Superior temporal gyrus (tissue), 1 donor: ENCODE data around the gene RASSF3.
"Not testable (repeated sequence)": the region's sequence is repeated elsewhere in the genome, so short reads cannot be mapped to it uniquely, and the experiment has no call there.

Source experiments
- DNase-seq: peaks from one replicate; pipeline ENCODE4 v3.0.0-alpha.2; 2016; ENCODE audit errors: extremely low spot score

Gene RASSF3, protein sequence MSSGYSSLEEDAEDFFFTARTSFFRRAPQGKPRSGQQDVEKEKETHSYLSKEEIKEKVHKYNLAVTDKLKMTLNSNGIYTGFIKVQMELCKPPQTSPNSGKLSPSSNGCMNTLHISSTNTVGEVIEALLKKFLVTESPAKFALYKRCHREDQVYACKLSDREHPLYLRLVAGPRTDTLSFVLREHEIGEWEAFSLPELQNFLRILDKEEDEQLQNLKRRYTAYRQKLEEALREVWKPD

DNA sequence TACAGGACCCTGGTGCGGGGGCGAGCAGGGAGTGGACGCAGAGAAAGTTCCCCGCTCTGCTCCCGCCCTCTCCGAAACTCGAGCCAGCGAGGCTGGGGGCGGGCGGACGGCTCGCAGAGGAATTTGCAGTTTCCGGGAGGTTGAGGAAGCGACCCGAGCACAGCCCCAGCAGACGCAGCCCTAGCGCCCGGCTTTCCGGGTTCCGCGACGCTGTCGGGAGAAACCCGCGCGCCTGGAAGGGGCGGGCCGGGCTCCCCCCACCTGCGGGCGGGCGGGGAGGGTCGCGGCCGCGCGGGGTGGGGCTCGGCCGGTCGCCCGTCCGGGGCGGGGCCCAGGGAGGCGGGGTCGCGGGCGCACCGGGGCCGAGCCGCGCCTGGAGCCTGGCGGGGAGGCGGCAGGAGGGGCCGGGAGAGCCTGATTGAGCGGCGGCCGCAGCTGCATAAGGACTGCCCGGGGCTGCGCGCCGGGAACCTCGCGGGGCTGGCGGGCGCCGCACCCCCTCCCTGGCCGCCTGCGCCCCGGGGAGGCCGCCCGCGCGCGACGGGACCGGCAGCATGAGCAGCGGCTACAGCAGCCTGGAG, at the start of gene RASSF3:
RASSF3 (plus strand) TSS at position 417 of the 581 bp plus-strand sequence; CDS start at position 555, 138 bp downstream.
- DNase-seq, result no peak

DNA sequence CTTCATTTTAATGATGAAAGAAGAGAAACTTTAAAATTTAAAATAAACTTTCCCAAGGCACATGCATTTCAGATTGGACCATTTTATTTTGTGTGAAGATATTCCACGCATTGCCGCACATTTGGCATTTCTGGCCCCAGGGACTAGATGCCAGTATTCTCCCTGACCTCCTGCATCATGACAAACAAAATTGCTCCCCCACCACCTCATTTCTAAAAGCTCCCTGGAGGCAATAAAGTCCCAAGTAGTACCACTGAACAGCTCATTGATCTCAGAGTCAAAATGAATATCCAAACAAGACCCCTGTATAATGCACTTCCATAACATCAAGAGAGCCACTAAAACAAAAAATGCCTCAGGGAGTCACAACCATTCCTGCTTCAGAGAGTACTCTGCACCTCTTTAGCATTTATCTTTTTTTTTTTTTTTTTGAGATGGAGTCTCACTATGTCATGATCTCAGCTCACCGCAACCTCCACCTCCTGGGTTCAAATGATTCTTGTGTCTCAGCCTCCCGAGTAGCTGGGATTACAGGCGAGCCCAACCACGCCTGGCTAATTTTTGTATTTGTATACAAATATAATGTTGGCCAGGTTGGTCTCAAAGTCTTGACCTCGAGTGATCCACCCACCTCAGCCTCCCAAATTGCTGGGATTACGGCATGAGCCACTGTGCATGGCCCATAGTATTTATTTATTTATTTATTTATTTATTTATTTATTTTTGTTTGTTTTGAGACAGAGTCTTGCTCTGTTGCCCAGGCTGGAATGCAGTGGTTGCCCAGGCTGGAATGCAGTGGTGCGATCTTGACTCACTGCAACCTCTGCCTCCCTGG, 48.8 kb upstream of the RASSF3 start:
- DNase-seq, result no peak

DNA sequence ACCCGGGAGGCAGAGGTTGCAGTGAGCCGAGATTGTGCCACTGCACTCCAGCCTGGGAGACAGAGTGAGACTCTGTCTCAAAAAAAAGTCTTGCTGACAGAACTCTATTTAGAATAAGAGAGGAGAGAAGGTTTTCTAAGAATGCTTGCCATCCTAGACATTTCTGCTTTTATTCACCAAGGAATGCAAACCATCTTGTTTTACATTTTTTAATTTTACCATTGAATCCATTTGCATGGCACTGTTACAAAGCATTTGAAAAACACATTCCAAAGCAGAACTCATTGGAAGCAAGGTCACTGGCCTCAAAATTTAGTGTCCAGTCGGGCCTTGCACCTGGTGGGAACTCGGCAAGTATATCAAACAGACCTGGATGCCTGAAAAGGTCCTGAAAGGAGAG, 44.2 kb upstream of the RASSF3 start:
- DNase-seq, result no peak

DNA sequence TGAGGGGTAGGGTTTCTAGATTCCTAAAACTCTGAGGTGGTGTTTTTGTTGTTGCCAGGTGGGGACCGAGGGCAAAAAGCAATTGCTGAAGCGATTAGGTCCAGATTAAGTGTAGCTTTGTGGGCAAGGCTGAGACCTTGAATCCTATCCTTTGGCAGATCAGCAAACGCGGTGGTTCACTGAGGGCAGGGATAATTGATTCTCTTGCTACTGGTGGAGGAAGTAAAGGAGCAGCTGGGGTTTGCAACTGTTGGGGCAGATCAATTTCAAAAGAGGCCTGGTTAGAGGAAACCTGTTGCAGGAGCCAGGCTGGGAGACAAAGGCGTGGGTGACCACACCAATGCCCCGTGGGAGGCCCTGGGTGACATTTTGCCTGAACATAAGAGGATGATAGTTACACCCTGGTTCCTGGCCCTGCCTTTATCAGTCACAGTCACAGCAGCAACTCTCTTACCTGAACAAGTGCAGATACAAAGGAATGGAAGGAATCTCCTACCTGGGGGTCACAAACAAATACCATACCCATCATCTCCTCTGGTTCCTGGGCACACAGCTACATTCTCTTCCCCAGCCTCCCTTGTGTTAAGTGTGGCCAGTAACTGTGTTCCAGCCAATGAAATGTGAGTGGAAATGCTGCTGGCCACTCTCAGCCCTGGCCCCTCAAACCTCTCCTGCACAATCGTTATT, 43.3 kb upstream of the RASSF3 start:
- no peak for DNase-seq

DNA sequence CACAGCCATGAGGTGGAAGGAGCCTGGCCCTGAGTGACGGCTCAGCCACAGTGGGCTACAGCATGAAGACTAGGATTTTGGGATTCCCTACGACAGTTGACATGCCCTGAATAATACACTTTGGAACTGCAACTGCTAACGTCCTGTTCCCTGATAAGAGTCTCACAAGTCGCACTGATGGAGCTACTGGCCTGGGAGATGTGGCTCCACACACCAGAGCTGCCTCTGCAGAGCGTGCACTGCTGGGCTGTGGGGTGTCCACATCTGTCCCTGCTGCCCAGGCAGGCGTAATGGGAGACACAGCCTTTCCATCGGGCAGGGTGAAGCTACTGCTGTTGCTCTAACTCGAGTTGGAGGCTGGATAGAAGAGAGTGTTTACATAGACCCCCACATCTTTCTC, 42.7 kb upstream of the RASSF3 start:
- DNase-seq, result no peak

DNA sequence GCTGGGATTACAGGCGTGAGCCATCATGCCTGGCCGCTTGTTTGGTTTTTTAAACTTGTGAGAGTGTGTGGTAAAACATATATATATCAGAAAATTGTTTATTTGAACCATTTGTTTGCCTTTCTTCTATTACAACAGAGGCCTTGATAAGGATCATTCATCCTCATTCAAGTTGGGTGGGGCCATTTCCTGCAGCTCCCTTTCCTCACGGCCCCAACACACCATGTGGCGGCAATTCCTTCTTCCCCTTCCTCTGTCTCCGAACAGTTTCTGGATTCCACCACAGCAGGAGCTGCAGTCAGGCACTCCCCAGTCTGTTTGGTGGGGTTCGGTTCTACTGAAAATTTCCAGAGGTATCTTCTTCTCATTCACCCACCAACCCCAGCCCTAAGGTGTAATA, 42.0 kb upstream of the RASSF3 start:
- no peak for DNase-seq

DNA sequence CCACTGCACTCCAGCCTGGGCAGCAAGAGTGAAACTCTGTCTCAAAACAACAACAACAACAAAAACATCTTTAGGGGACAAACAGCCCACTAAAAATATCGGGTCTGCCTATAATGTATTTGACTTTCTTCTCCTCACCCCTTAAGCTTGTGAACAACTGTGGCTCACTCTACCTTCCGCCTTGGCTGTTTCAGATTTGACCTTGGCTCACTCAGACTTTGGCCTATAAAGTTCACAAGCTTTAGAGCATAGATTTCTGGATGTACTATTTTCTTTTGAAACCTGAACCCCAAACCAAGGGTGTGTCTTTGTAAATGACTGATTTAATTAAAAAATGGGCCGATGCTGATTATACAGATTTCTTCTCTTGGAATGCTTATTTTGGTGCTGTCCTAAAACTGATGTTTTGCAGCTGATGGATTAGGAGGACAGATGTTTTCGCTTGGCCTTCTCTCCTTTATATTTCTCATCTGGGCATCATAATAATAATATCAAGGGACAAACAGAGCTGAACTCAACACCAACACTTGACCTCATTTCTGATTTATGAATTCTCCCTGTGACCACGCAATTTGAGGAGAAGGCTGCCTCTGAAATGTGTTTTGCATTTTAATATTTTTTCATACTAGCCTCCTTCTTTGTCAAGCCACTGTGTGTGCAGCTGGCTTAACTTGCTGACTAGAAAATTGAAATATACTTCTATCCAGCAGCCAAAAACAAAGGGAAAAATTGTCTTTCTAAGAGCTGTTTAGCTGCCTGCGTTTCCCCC, 40.2 kb upstream of the RASSF3 start:
- DNase-seq, result no peak

DNA sequence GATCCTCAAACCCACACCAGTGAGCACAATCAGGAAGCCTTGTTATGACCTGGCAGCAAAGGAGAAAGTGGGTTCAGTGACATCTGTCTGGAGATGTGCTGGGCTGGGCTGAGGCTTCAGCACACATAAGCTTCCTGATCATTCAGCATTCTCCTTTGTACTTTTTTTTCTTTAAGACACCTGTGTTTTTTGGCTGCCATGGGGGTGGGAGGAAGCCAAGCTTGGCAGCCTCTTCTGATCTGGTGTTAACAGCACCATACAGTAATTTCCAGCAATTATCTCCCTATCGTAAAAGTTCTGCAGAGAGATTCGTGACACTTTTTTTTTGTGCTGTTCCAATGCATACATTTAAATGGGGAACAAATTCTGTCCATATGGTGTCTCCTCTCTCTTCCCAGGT, 38.9 kb upstream of the RASSF3 start:
- peak; percentile 47 for DNase-seq

DNA sequence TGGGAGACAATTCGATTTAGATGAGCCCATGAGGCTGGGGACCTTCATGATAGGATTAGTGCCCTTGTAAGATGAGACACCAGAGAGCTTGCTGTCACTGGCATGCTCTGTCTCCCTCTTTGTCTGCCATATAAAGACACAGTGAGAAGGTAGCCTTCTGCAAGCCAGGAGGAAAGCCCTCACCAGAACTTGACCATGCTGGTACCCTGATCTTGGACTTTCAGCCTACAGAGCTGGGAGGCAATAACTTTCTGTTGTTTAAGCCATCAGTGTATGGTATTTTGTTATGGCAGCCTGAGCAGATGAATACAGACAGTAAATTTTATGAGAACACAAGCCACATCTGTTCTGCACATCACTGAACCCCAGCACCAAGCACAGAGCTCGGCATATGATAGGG, 38.1 kb upstream of the RASSF3 start:
- DNase-seq, result no peak

DNA sequence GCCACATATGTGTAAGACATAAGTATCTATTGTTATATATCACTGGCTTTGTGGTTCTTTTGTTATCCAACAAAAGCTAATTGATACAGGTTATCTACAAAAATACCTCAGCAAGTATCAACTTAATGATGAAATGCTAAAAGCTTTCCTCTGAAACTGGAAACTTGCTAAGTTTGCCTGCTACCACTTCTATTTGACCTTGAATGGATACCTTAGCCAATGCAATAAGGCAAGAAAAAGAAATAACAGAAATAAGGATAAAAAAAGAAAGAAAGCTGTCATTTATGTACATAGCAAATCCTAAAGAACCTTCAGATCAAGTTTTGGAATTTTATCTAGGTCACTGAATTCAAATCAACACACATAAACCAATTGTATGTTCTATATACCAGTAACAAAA, 35.5 kb upstream of the RASSF3 start:
- DNase-seq, result no peak

DNA sequence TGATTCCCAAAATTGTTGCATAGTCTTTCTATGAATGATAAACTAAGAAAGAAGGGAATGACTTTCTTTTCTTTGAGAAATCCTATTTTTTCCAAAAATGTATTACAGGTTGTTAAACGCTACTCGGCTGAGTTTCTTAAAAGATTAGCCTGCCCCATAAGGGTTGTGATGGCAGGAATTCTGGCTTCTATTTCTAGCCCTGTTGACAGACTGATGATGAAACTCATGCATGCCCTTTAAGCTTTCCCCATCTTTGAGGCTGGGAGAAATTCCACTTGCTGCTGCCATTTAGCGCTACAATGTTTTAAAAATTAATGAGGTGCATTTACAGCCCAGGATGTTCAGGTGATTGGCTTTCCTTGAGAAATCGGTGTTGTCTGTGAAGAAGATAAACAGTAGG, 33.2 kb upstream of the RASSF3 start:
- DNase-seq, result no peak

DNA sequence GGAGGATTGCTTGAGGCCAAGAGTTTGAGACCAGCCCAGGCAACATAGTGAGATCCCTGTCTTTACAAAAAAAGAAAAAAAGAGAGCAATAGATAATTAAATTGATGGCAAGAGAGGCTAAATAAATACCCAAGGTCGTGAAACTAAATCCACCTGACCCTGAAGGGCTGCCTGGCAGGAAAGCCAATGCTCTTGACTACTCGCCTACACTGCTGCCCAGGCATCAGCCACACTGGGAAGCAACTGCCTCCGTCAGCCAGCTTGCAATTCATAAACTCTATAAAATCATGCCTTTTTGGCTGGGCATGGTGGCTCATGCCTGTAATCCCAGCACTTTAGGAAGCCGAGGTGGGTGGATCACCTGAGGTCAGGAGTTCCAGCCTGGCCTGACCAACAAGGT, 31.7 kb upstream of the RASSF3 start:
- DNase-seq, result no peak

DNA sequence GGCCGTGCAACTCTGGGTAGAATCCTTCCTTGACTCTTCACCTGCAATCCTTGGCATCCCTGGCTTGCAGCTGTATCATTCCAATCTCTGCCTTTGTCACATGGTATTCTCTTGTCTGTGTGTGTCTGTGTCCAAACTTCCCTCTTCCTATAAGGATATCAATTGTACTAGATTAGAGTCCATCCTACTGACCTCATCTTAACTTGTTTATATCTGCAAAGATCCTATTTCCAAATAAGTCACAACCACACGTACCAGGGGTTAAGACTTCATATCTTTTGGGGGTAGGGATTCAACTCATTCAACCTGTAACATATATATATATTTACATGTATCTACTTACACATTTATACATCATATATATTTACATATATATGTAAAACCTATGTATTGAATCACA, 29.6 kb upstream of the RASSF3 start:
- no peak for DNase-seq

DNA sequence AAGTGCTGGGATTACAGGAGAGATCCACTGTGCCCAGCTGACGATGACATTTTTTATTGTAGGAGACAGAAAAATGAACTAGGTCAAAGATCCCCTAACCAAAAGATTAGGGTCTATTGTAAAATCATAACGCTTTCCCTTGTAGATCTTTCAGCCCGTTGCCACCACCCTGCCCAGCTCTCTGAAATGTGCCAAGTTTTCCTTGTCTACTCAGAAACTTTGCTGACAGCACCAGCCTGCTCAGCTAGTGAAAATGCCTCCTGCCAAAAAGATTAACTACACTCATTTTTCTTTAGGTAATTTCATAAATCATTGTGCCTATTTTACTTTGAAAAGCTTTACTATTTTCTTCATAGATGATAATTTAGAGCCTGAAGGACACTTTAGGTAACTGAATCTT, 28.2 kb upstream of the RASSF3 start:
- DNase-seq, result no peak

DNA sequence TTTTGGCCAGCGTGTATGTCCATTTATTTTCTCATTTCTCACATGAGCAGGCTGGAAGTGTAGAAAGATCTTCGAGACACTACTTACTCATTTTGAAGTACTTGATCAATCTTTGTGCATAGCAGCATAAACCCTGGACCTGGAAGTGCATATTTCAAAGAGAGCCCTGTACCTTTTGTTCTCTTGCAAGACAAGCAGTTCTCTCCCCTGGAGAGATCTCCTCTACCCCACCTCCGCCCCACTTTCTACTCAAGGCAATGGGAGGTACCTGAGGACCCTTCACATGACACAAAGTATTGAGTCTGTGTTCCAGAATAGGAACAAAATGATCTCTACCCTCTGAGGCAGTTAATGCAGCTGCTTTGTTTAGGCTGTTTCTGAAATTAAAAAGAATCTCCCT, 27.4 kb upstream of the RASSF3 start:
- no peak for DNase-seq

DNA sequence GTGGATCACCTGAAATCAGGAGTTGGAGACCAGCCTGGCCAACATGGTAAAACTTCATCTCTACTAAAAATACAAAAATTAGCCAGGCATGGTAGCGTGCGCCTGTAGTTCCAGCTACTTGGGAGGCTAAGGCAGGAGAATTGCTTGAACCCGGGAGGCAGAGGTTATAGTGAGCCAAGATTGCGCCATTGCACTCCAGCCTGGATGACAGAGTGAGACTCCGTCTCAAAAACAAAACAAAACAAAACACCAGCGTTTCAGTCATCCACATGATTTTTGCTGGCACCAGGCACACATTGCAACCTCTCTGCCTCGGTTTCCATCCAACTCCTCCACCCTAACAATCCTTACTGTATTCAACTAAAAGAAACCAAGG, 26.9 kb upstream of the RASSF3 start:
- DNase-seq, result not testable (repeated sequence)

DNA sequence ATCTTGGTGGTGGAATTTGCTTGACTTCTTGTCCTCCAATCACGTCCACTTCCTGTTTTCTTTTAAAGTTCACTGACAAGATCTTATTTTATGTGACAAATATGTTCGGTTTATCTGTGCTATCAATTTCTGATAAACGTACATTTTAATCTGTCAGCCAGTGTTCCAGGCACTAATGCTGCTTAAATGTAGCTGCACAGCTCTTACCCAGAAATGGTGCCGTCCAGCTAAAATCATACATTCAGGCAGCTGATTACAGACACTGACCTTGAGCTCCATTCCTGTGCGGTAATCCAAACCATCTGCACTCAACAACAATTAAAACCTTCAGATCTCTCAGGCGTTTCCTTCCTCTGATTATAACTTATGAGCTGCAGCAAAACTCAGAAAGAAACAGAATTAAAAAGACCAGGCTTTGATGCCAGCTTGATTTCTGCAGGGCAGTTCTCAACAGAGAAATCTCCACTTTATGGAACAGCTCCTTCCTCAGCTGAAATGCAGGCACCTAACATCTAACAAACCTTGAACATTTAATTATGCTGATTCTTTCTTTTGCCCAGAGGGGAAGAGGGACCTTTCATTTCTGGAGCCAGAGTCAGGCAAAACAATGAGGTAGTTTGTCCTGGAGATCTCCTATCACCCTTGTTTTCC, 26.4 kb upstream of the RASSF3 start:
- no peak for DNase-seq

DNA sequence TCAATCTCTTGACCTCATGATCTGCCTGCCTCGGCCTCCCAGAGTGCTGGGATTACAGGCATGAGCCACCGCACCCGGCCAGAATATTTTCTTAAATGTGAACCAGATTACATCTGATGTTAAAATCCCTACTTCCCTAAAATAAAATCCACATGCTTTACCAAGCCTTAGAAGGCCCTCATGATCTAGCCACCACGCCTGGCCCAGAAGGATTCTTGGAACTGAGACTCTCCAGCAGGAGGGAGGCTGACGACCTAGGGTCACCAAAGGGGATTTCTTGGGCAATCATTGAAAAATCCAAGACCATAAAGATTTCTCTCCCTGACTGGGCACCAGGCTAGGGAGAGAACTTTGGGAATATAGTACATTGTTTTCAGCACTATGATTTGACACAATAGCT, 25.2 kb upstream of the RASSF3 start:
- no peak for DNase-seq

DNA sequence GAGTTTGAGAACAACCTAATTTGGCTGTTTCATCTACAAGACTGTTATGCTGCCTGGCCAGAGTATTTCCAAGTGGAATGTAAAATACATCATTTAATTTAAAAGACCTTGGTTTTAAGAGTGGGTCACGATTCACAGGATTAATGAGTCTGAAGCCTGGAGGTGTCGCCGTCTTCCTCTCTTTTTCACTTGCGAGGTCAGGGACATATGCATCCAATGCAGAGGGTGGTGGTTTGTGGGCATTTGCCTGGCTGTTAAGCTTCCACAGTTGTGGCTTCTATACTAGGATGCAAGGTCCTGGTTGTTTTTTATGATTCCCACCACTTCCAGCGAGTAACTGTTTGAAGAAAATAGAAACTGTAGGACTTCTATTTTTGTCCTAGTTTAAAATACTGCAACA, 22.8 kb upstream of the RASSF3 start:
- no peak for DNase-seq

DNA sequence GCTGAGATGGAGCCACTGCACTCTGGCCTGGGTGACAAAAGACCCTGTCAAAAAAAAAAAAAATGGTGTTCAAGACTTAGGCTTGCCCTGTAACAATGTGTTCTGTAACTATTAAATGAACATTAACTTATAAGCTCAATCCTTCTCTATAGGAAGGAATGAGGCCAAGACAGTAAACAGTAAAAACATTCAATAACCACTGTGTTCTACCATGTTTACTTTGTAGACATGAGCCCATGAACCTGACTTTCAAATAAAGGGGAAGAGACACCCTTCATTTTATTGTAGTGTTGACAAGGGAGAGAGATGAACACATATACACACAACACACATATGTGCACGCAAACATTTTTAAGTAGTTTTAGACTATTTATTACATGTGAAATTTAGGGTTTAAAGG, 20.1 kb upstream of the RASSF3 start:
- DNase-seq, result no peak
